HG03575 (cell line): ENCODE data around the gene ARHGEF40.

ENCODE experiments used
- ATAC-seq: cut with Tn5 transposase; IDR thresholded peaks from one replicate; pipeline ENCODE4 v1.9.1; 2021; ENCODE audit not compliant: unreplicated experiment, insufficient number of reproducible peaks, low FRiP score; ENCODE audit errors: extremely low read depth

The ARHGEF40 gene

DNA sequence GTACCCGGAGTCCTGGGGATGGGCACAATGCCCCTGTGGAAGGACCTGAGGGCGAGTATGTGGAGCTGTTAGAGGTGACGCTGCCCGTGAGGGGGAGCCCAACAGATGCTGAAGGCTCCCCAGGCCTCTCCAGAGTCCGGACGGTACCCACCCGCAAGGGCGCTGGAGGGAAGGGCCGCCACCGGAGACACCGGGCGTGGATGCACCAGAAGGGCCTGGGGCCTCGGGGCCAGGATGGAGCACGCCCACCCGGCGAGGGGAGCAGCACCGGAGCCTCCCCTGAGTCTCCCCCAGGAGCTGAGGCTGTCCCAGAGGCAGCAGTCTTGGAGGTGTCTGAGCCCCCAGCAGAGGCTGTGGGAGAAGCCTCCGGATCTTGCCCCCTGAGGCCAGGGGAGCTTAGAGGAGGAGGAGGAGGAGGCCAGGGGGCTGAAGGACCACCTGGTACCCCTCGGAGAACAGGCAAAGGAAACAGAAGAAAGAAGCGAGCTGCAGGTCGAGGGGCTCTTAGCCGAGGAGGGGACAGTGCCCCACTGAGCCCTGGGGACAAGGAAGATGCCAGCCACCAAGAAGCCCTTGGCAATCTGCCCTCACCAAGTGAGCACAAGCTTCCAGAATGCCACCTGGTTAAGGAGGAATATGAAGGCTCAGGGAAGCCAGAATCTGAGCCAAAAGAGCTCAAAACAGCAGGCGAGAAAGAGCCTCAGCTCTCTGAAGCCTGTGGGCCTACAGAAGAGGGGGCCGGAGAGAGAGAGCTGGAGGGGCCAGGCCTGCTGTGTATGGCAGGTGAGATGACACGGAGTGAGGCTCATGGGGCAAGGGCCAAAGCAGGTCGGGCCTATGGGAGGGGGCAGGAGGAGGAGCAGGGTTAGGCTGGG is 4.5 kb downstream of the ARHGEF40 start:
- no peak for ATAC-seq

DNA sequence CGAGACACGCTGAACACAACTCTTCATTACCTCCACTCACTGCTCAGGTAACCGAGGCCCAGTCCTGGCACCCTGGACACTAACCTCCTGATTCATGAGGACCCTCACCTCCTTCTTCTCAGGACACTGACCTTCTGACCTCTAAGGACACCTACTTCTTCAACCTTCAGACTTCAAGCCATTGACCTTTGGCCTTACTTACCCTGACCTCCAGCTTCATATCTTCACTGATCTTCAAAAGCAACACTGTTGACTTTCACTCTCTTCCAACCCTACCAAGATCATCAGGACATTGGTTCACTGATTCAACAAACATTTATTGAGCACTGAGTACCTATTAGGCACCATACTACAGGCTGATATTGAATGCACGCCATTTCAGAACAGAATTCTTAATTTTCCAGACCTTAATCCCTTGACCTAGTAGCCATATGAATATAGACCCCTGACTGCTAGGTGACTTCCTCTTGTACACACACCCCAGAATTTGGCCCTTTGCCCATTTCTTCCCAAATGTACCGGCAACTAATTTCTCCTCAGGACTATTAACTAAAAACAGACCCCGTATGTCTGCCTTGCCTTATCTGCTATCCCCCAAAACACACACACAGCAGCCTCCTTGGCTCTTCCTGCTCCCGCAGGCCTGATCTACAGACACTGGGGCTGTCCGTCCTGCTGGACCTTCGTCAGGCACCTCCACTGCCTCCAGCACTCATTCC is 5.8 kb downstream of the ARHGEF40 start:
- no peak for ATAC-seq

DNA sequence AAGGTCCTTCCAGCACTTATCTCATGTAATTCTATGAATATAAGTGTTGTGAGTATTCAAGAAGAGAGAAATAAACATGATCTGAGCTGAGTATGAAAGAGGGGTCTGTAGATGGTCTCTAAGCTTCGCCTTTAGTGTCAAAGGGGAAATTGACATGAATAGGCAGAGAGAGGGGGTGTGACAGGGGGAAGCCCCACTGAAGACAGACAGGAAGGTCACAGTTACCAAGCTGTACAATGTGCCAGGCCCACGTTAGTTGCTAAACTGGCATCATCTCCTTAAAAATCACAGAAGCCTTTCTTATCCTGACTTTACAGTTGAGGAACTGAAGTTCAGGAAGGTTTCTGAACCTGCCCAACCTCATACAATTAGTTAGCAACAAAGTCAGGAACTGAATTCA is 7.6 kb downstream of the ARHGEF40 start:
- ATAC-seq, result no peak

DNA sequence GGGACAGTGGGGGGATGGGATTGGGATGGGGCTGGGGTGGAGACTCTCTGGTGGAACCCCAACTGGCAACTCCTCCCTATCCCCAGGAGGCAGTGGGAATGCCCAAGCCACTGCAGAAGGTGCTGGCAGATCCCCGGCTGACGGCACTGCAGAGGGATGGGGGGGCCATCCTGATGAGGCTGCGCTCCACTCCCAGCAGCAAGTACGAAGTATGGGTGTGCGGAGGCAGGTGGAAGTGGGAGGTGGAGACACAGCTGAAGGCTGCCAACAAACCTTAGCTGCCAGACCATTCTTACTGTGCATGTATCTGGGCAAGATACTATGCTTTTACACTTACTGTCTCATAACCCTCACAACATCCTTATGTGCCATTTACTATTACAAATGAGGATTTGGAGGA is 8.2 kb downstream of the ARHGEF40 start:
- ATAC-seq, result no peak

DNA sequence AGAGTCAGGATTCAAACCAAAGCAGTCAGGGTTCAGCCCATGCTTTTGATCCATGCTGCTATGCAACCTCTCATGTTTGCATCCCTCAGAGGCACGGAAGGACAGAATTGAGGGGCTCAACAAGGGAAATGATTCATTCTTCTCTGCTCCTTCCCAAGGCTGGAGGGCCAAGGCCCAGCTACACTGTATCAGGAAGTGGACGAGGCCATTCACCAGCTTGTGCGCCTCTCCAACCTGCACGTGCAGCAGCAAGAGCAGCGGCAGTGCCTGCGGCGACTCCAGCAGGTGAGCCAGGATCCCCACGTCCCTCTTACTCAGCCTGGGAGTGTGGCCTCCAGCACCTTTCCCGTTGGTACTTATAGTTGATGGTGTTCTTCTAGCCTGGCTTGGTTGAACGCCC is 8.6 kb downstream of the ARHGEF40 start:
- no peak for ATAC-seq

DNA sequence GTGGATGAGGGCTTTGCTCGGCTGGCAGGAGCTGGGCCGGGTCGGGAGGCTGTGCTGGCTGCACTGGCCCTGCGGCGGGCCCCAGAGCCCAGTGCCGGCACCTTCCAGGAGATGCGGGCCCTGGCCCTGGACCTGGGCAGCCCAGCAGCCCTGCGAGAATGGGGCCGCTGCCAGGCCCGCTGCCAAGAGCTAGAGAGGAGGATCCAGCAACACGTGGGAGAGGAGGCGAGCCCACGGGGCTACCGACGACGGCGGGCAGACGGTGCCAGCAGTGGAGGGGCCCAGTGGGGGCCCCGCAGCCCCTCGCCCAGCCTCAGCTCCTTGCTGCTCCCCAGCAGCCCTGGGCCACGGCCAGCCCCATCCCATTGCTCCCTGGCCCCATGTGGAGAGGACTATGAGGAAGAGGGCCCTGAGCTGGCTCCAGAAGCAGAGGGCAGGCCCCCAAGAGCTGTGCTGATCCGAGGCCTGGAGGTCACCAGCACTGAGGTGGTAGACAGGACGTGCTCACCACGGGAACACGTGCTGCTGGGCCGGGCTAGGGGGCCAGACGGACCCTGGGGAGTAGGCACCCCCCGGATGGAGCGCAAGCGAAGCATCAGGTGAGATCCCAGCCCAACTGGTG is 11.5 kb downstream of the ARHGEF40 start:
- no peak for ATAC-seq

DNA sequence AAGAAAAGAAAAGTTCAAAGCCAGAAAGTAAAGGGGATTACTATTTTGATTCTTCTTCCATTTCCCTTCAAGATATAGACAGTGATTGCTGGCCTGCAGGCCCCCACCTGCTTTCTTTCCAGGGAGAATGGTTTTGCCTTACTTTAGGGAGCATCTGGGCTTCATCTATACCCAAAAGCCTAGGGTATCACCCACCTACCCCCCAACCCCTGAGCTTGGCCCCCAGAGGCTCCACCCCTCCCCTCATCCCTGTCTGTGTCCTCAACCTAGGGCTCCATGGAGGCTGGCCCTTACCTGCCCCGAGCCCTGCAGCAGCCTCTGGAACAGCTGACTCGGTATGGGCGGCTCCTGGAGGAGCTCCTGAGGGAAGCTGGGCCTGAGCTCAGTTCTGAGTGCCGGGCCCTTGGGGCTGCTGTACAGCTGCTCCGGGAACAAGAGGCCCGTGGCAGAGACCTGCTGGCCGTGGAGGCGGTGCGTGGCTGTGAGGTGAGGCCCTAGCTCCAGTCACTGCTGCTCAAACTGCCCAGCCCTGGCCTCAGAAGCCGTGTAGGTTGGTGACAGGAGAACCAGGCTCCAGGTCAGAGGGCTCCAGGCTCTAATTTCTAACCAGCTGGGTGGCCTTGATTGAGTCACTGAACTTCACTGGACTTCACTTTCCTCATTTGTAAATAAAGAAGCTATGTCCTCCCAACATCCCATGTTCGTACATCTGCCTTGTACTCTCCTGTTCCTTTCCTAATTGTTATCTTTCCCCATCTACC is 13.6 kb downstream of the ARHGEF40 start:
- no peak for ATAC-seq

DNA sequence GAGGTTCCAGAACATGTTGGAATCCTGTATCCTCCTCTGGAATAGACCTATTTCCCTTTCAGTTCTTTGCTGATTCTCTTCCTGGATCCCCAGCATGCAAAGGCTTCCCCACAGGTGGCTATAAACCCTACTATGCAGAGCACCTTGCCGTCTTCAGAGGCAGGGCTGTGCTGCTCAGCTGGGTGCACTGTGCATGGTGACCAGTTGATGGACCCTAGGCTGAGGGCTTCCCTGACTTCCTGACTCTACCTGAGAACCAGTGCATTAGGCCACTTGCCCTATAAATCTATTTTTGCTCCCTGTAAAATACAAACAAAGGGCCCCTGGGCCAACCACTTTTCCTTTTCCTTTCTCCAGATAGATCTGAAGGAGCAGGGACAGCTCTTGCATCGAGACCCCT is 14.3 kb downstream of the ARHGEF40 start:
- no peak for ATAC-seq

DNA sequence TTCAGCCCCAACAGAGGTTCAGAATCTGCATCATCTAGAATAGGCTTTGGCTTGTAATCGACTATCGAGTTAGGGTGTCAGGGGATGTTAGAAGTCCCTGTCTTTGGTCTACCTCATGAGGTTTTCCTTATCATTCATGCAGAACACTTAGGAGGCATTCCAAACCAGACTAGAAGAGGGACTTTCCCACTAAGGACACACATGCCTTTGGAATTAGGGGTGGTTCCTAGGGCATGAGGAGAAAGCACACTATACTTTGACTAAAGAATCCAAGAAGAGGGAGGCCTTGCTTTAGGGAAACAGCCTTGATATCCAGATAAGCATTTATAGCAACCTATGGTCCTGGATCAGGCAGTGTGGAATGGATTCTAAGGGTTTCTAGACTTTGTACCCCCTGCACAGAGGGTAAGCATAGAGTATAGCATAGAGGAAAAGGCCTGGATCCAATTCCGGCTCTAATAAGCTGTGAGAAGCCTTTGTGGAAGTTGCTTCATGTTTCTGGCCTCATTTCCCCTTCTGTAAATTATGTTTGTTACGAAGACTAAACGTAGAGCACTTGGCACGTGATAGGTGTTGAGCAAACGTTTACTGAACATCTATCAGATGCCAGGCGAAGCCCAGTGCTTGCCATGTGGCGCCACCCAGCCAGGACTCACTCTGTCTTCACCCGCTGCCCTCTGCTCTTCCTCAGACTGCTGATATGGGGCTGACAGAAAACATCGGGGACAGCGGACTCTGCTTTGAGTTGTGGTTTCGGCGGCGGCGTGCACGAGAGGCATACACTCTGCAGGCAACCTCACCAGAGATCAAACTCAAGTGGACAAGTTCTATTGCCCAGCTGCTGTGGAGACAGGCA is 15.1 kb downstream of the ARHGEF40 start:
- ATAC-seq, result no peak

DNA sequence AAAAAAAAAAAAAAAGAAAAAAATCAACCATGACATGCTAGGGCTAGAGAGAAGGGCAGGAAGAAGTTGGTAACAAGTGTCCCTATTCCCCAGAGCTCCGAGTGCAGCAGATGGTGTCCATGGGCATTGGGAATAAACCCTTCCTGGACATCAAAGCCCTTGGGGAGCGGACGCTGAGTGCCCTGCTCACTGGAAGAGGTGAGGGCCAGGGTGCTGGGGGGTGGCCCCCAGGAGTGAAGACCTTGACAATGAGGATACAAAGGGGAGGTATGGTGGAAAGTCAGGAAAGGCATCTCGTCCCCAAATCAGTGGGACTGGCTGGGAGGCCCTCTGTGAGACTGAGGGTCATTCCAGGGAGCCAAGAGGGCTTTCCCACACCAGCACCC is 16.8 kb downstream of the ARHGEF40 start:
- ATAC-seq, result no peak

DNA sequence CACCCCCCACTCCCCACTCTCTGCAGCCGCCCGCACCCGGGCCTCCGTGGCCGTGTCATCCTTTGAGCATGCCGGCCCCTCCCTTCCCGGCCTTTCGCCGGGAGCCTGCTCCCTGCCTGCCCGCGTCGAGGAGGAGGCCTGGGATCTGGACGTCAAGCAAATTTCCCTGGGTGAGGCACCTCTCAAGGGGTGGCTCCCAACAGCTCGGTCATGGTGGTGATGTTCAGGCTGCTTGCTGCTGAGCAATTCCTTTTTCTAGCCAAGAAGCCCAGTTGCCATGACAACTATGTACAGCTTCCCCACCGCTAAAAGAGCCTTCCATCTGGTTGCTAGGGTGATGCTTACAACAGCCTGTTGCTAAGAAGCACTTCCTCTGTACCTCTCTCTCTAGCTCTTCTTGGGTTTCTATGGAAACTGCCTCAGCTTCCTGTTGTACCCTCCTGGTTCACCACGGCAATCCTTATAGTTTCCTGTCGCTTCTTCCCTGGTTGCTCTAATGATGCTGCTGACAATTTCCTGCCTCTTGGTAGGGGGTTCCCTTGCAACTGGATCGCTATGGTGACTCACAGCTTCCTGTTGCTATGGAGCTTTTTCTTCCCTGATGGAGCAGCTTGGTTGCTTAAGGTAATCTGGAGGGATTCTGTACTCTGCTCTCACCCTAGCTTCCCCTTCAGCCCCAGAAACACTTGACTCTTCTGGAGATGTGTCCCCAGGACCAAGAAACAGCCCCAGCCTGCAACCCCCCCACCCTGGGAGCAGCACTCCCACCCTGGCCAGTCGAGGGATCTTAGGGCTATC is 17.4 kb downstream of the ARHGEF40 start:
- no peak for ATAC-seq

DNA sequence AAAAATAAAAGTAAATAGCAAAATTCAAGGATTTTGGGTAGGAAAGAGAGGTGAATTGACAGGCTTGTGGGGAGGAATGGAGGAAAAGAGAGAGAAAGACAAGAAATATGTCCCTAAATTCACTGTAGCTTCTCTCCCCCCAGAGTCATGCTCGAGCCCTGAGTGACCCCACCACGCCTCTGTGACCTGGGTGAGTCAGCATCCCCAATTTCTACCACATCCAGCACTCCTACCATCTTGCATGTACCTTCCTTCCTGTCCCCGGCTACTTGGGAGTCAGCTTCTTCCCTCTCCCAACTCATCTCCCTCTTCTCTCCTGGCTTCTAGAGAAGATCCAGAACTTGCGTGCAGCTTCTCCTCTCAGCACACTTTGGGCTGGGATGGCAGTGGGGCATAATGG is 18.6 kb downstream of the ARHGEF40 start:
- ATAC-seq, result no peak

DNA sequence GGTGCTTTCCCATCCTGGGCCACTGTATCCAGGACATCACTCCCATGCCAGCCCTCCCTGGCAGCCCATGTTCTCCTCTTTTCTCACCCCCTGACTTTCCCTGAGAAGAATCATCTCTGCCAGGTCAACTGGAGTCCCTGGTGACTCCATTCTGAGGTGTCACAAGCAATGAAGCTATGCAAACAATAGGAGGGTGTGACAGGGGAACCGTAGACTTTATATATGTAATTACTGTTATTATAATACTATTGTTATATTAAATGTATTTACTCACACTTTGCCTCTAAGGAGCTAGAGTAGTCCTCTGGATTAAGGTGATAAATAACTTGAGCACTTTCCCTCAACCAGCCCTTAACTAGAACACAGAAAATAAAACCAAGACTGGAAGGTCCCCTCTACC is 19.2 kb downstream of the ARHGEF40 start:
- ATAC-seq, result no peak

DNA sequence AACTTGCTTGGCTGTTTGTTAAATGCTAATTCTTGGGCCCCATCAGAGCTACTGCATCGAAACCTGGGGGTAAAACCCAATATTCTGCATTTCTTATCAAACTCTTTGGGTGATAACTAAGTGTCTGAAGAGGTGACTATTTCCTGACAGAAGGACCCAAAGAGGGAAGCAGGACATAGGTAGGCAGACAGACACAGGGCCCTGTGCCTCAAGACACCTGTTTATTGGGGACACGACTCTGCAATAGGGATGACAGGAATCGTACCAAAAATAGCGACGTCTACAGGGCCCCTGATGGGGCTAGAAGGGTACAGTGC is 19.7 kb downstream of the ARHGEF40 start:
- ATAC-seq, result no peak

DNA sequence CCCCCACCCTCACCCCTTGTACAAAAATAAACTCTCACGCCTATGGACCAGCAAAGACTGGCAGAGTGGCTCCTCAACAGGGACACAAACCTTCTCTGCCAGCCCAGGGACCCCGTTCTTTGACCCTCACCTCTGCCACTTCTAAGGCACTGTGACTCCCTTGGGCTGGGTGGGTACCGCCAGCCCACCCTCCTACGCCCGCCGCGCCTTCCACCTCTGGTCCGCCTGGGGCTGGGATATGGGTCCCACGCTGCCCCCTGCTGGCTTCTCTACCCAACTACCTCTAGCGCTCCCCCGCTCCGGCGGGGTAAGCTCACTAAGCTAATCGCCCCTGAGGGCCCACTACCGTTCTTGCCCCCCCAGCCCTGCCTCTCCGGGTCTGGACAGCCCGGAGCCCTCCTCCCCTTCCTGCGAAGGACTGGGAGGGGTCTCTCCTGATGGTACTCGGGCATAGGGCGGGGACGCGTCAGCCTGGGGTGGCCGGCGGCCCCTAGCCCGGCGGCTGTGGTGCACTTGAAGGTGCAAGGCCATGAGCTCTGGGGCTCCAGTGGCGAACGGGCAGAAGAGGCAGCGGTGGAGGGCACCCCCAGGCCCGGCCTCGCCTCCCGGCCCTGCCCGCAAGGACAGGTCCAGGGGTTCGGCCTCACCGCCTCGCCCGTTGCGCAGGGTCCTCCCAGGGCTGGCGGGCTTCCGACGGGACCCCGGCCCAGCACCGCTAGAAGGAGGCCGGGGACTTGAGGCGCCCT is 20.3 kb downstream of the ARHGEF40 start:
- no peak for ATAC-seq

DNA sequence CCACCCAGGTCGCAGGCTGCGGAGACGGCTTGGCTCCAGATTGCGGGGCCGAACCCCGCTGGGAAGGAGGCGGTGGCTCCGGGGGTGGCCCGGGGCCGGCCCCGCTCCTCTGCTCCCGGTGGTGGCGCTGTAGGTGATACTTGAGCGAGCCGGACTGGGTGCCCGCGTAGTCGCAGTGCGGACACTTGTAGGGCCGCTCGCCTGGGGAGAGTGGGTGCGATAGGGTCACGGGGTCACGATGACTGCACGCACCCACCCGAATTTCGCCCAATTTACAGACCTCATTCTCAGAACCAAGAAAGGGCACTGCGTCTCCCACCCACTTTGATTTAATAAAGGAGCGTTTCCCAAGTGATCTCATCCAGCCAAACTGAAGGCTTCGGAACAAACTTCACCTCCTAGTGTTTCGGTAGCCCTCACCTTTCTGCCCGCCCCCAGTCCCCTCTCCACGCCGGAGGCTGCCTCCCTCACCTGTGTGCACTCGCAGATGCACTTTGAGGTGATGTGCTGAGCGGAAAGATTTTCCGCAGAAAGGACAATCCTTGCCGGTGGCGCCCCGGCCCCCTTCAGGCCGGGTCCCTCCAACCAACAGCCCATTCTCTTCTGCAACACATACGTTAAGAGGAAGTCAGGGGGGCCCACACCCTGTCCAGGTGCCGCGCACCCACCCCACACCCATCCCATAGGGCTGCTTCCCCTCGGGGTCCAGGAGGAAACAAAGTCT is 21.0 kb downstream of the ARHGEF40 start:
- no peak for ATAC-seq

DNA sequence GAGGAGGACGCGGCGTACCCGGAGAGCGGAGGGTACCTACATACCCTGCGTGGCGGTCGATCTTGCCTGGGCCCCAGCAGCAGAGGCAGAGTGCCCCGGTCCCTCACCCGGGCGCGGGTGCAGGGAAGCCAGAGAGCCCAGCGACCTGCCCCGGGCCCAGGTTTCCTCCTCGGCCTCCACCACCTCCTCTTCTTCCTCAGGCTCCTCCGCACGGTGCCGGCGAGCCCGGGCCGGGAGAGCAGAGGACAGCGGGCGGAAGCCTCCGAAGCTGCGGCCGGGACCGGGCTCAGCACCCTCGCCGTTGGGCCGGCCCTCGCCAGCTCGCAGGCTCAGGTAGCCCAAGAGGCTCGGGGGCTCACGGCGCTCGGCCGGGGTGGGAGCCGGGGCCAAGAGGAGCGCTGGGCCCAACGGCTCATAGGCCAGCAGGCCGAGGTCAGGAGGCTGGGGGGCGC is 21.7 kb downstream of the ARHGEF40 start:
- no peak for ATAC-seq
